GM12878 (cell line): Measurements from ENCODE around the gene RHOT1. TPM values are rescaled to one million over a fixed set of nuclear protein-coding genes. Genes with fewer than 3 reads are reported as not detected.

Experiments used
- ATAC-seq: fragments of 200-7000 bp; cut with Tn5 transposase; 3 replicates; pipeline ENCODE4 v1.9.1; 2020; ENCODE audit warnings: mild to moderate bottlenecking, moderate library complexity
- BruUV-seq: library from RNA; stranded (reverse); fragments of 400-500 nt; replicated peaks from 2 replicates; lab custom pipeline; 2021; lab: Mats Ljungman, UMichigan
- CTCF ChIA-PET: fragments of 300-600 bp; sonication (Branson Sonifier 250); formaldehyde crosslinking; extraction: SDS; loops from one replicate; lab custom pipeline; 2021; ENCODE audit warnings: inconsistent platforms; lab: Yijun Ruan, JAX
- POLR2A ChIA-PET: fragments of 350-600 bp; formaldehyde crosslinking; extraction: SDS; loops from one replicate; lab custom pipeline; 2021; ENCODE audit warnings: inconsistent platforms; lab: Charles Lee
- RAD21 ChIA-PET: fragments of 300-600 bp; sonication (Branson Sonifier 250); formaldehyde crosslinking; loops from one replicate; lab custom pipeline; 2023; ENCODE audit warnings: antibody characterized with exemption; ENCODE audit not compliant: unreplicated experiment; lab: Charles Lee
- SMC1A ChIA-PET: fragments of 300-600 bp; sonication (Branson Sonifier 250); formaldehyde crosslinking; loops from one replicate; lab custom pipeline; 2023; ENCODE audit not compliant: unreplicated experiment, uncharacterized antibody; lab: Charles Lee
- DNase-seq: peaks from one replicate; pipeline ENCODE4 v3.0.0-alpha.2; 2011; ENCODE audit warnings: low read depth, low spot score
- FAIRE-seq: peaks from 3 replicates; lab custom pipeline; 2011; peaks lifted over from hg19 to GRCh38; lab: Jason Lieb, UNC
- H2AFZ ChIP-seq: 2 replicates; pipeline ENCODE4 v1.6.0; 2011; ENCODE audit warnings: low read depth, low read length, control low read depth; ENCODE audit not compliant: control insufficient read depth
- H3K27ac ChIP-seq: 2 replicates; pipeline ENCODE4 v1.5.1; 2011; ENCODE audit warnings: control low read depth; ENCODE audit not compliant: control insufficient read depth, insufficient read depth
- H3K27me3 ChIP-seq, 2 experiments: replicated peaks in 1 of 2; 2 replicates each; pipeline versions ENCODE4 v1.6.0 to v1.6.1; 2011; ENCODE audit warnings: low read length in 1 of 2; ENCODE audit not compliant: control insufficient read depth in 2 of 2, insufficient read depth in 2 of 2
- H3K36me3 ChIP-seq, 2 experiments: 2 replicates each; pipeline ENCODE4 v1.5.1; 2011; ENCODE audit warnings: low read length in 1 of 2; ENCODE audit not compliant: control insufficient read depth in 2 of 2, insufficient read depth in 2 of 2
- H3K4me1 ChIP-seq: 2 replicates; pipeline ENCODE4 v1.6.1; 2011; ENCODE audit warnings: mild to moderate bottlenecking, low read length, moderate library complexity, mixed read lengths; ENCODE audit not compliant: control insufficient read depth, insufficient read depth
- H3K4me2 ChIP-seq: 2 replicates; pipeline ENCODE4 v1.6.0; 2011; ENCODE audit warnings: control low read depth; ENCODE audit not compliant: control insufficient read depth, insufficient read depth
- H3K4me3 ChIP-seq: fragments of 200-600 bp; sonication (generic); 2 replicates; pipeline ENCODE4 v1.5.1; 2016
- H3K79me2 ChIP-seq: 2 replicates; pipeline ENCODE4 v1.6.0; 2011; ENCODE audit warnings: low read length; ENCODE audit not compliant: control insufficient read depth, insufficient read depth
- H3K9ac ChIP-seq: 2 replicates; pipeline ENCODE4 v1.8.0; 2011; ENCODE audit warnings: low read length, control low read depth, mixed read lengths; ENCODE audit not compliant: control insufficient read depth, insufficient read depth
- H3K9me3 ChIP-seq: replicated peaks from 3 replicates; pipeline ENCODE4 v1.5.1; 2011; ENCODE audit warnings: mild to moderate bottlenecking, low read length; ENCODE audit not compliant: control insufficient read depth, insufficient read depth
- H4K20me1 ChIP-seq: 2 replicates; pipeline ENCODE4 v1.6.0; 2011; ENCODE audit not compliant: control insufficient read depth, insufficient read depth
- CREB1 ChIP-seq: IDR thresholded peaks from 2 replicates; pipeline ENCODE4 v1.6.1; 2012; ENCODE audit warnings: low read depth, mild to moderate bottlenecking, inconsistent platforms
- EGR1 ChIP-seq, 2 experiments: IDR thresholded peaks; 1 replicate in 1 of 2; 2 replicates in 1 of 2; pipeline ENCODE4 v1.6.1; 2011 to 2012; ENCODE audit warnings: low read depth in 2 of 2, low read length in 2 of 2, borderline replicate concordance in 1 of 2, mild to moderate bottlenecking in 1 of 2, moderate library complexity in 1 of 2
- HDGF ChIP-seq: fragments of 450-650 bp; IDR thresholded peaks from 2 replicates; pipeline ENCODE4 v1.6.1; 2016; ENCODE audit warnings: antibody characterized with exemption
- PML ChIP-seq: IDR thresholded peaks from 2 replicates; pipeline ENCODE4 v1.6.1; 2012; ENCODE audit warnings: low read length, inconsistent platforms
- RAD21 ChIP-seq: IDR thresholded peaks from 2 replicates; pipeline ENCODE4 v1.6.1; 2011; ENCODE audit warnings: mild to moderate bottlenecking, low read depth, low read length, moderate library complexity; ENCODE audit not compliant: insufficient read depth
- RB1 ChIP-seq: fragments of 450-650 bp; formaldehyde crosslinking; IDR thresholded peaks from 2 replicates; pipeline ENCODE4 v1.6.1; 2017; ENCODE audit warnings: mild to moderate bottlenecking, borderline replicate concordance
- RUNX3 ChIP-seq: IDR thresholded peaks from 2 replicates; pipeline ENCODE4 v1.6.1; 2012; ENCODE audit warnings: low read length, inconsistent platforms
- SREBF1 ChIP-seq: IDR thresholded peaks from 2 replicates; pipeline ENCODE4 v1.6.1; 2012; ENCODE audit warnings: mild to moderate bottlenecking, low read length
- USF2 ChIP-seq: IDR thresholded peaks from 2 replicates; pipeline ENCODE4 v1.6.1; 2011; ENCODE audit warnings: low read depth, low read length, improper control_type of control experiment, borderline replicate concordance
- WGBS: methylation state at CpG from one replicate; pipeline ENCODE4 v1.1.6; 2016; ENCODE audit warnings: low lambda C conversion rate; ENCODE audit not compliant: insufficient replicate concordance, insufficient coverage; ENCODE audit errors: missing lambda C conversion rate; 5-methylcytosine and 5-hydroxymethylcytosine counted together
- in situ Hi-C: fragments of 300-500 bp; cut with MboI; formaldehyde crosslinking; loops from 9 replicates; pipeline ENCODE4 v1.14.3; 2018; ENCODE audit warnings: mixed read lengths
- intact Hi-C: fragments of 100-400 bp; cut with micrococcal nuclease; formaldehyde crosslinking; loops from one replicate; pipeline ENCODE4 v1.14.2; 2022; ENCODE audit not compliant: unreplicated experiment
- polyA plus RNA-seq, 11 experiments: library from polyadenylated mRNA; depleted of rRNA in 4 of 11; unstranded in 6 of 11; stranded (reverse) in 5 of 11; fragments of >200 nt; fragmentation: Nextera tagmentation in 4 of 11; fragmentation: Illumina TruSeq in 1 of 11; extraction: Ambion mirVana in 4 of 11; extraction: Trizol in 1 of 11; gene quantifications; 1 replicate in 1 of 11; 2 replicates in 10 of 11; pipeline versions ENCODE4 v1.2.1 to v1.2.3, GENCODE V29; 2011 to 2016; ENCODE audit warnings: inconsistent platforms in 2 of 11, missing spikeins in 2 of 11, low read depth in 1 of 11
- total RNA-seq, 4 experiments: library from RNA; depleted of rRNA in 3 of 4; stranded (reverse); fragments of >200 nt in 3 of 4; fragmentation: Illumina TruSeq in 1 of 4; extraction: Trizol in 1 of 4; gene quantifications; 2 replicates each; pipeline versions ENCODE4 v1.2.1 to v1.2.3, GENCODE V29; 2013 to 2021
- TF ChIP-seq, protein P1 (sequence below): fragments of 450-650 bp; IDR thresholded peaks from 2 replicates; pipeline ENCODE4 v1.6.1; 2014; ENCODE audit warnings: mild to moderate bottlenecking

Gene RHOT1
- total and polyA plus RNA-seq, 10 of the 15 experiments (the other 5 are each of a cell fraction or from before 2014, with no cell fraction given), result 13.3 to 68.2 (median 22.8) TPM

DNA sequence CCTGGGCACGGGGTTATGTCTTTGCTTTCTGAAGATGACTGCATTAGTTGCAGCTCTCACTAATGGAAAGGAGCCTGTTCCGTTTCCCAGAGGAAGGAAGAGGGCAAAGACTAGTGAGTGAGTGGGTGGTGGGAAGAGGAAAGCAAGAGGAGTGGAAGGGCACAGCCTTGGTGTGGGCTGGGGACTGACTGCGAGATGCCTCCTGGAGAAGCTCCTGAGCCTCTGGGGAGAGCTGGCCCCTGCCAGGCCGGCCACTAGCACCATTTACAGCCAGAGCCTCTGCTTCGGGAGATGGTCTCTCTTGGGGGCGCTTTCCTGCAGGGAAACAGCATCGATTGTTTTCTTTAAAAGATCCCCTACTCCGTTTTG lies 122.5 kb downstream of the RHOT1 start:
- no peak for FAIRE-seq
- TF ChIP-seq RUNX3 (no peak), USF2 (no peak), RB1 (no peak), HDGF (no peak), CREB1 (no peak), RAD21 (no peak), SREBF1 (no peak), PML (no peak), EGR1 (IDR thresholded peaks at IDR 0.05; ENCODE audit: borderline replicate concordance in 1 of 2, low read depth in 2 of 2, low read length in 2 of 2) (no peak)
- TF ChIP-seq, protein P1, sequence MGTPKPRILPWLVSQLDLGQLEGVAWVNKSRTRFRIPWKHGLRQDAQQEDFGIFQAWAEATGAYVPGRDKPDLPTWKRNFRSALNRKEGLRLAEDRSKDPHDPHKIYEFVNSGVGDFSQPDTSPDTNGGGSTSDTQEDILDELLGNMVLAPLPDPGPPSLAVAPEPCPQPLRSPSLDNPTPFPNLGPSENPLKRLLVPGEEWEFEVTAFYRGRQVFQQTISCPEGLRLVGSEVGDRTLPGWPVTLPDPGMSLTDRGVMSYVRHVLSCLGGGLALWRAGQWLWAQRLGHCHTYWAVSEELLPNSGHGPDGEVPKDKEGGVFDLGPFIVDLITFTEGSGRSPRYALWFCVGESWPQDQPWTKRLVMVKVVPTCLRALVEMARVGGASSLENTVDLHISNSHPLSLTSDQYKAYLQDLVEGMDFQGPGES, result no peak
- TF ChIP-seq, all 136 proteins: peak for 0
- WGBS, result 28% methylated on average over 7 of the region's 8 CpGs
- no peak for DNase-seq
- no peak for ATAC-seq
- H3K79me2 ChIP-seq, result no peaks in the 10 kb centered on the region
- no peak overlapping the region for H3K4me2 ChIP-seq
- H3K27me3 ChIP-seq, result peaks cover 13 to 25% of the 10 kb centered on the region in 2 experiments
- H4K20me1 ChIP-seq, result no peaks in the 10 kb centered on the region
- H3K27ac ChIP-seq, result no peak overlapping the region
- no peaks in the 10 kb centered on the region for H3K36me3 ChIP-seq
- no peak overlapping the region for H3K4me3 ChIP-seq
- no TSS peak for BruUV-seq
- H3K9ac ChIP-seq, result no peak overlapping the region
- RAD21 ChIA-PET, result no interaction called here
- SMC1A ChIA-PET, result no interaction called here
- CTCF ChIA-PET, result no interaction called here
- intact Hi-C loops, result no loop called here
- POLR2A ChIA-PET, result interaction anchor here (1.2 kb wide), 1 partner anchor 29 kb away, joined by 3 read pairs; no protein-coding TSS in a partner anchor
- in situ Hi-C loops, result no loop called here
- H3K9me3 ChIP-seq, result no peaks in the 10 kb centered on the region
- peaks cover 4% of the 10 kb centered on the region; the same call in 1 of the 2 replicates for H3K4me1 ChIP-seq
- H2AFZ ChIP-seq, result no peak overlapping the region
